NCI-H2196 (cell line): ENCODE results near the gene FBXL7.

Source experiments
- DNase-seq: peaks from one replicate; lab custom pipeline; 2025; ENCODE audit not compliant: unreplicated experiment; lab: John Stamatoyannopoulos, UW

Gene FBXL7

GRCh38 chr5:15752663-15753285 lies 252.8 kb downstream of the FBXL7 start:
- DNase-seq, result no peak

GRCh38 chr5:15753752-15754151 lies 253.8 kb downstream of the FBXL7 start:
- no peak for DNase-seq

GRCh38 chr5:15757103-15757502 lies 257.1 kb downstream of the FBXL7 start:
- DNase-seq, result no peak

GRCh38 chr5:15757619-15758018 lies 257.6 kb downstream of the FBXL7 start:
- no peak for DNase-seq

- DNase-seq, result no peak
Measured at GRCh38 chr5:15762668-15763067, 262.7 kb downstream of the FBXL7 start.

- DNase-seq, result no peak
Measured at GRCh38 chr5:15763754-15764153, 263.8 kb downstream of the FBXL7 start.

- no peak for DNase-seq
Measured at GRCh38 chr5:15768936-15769335, 269.0 kb downstream of the FBXL7 start.

- no peak for DNase-seq
Measured at GRCh38 chr5:15772131-15772530, 272.2 kb downstream of the FBXL7 start.

GRCh38 chr5:15774632-15775031 lies 274.7 kb downstream of the FBXL7 start:
- DNase-seq, result no peak

- no peak for DNase-seq
Measured at GRCh38 chr5:15776346-15776745, 276.4 kb downstream of the FBXL7 start.

GRCh38 chr5:15783734-15784133 lies 283.8 kb downstream of the FBXL7 start:
- no peak for DNase-seq

GRCh38 chr5:15785531-15785981 lies 285.6 kb downstream of the FBXL7 start:
- no peak for DNase-seq

GRCh38 chr5:15786326-15786725 lies 286.3 kb downstream of the FBXL7 start:
- DNase-seq, result no peak

- DNase-seq, result no peak
Measured at GRCh38 chr5:15786884-15787283, 286.9 kb downstream of the FBXL7 start.

- no peak for DNase-seq
Measured at GRCh38 chr5:15787681-15788080, 287.7 kb downstream of the FBXL7 start.

- DNase-seq, result no peak
Measured at GRCh38 chr5:15789642-15790041, 289.7 kb downstream of the FBXL7 start.

GRCh38 chr5:15790446-15791018 lies 290.6 kb downstream of the FBXL7 start:
- no peak for DNase-seq

GRCh38 chr5:15791274-15791673 lies 291.3 kb downstream of the FBXL7 start:
- DNase-seq, result no peak

GRCh38 chr5:15791859-15792258 lies 291.9 kb downstream of the FBXL7 start:
- no peak for DNase-seq

GRCh38 chr5:15794052-15794985 lies 294.3 kb downstream of the FBXL7 start:
- no peak for DNase-seq

- no peak for DNase-seq
Measured at GRCh38 chr5:15796096-15796495, 296.1 kb downstream of the FBXL7 start.

- no peak for DNase-seq
Measured at GRCh38 chr5:15796557-15796956, 296.6 kb downstream of the FBXL7 start.
